Stimulated activated CD4-positive, alpha-beta T cell treated with anti-CD3 and anti-CD28 coated beads, Interleukin-2, amount 100 ng/mL, for 48 hours (primary cell): ENCODE data around the gene MYO15A.

Source experiments
- DNase-seq, 2 donors: peaks; one replicate each; pipeline ENCODE4 v3.0.0-alpha.2; 2020

The MYO15A gene

DNA sequence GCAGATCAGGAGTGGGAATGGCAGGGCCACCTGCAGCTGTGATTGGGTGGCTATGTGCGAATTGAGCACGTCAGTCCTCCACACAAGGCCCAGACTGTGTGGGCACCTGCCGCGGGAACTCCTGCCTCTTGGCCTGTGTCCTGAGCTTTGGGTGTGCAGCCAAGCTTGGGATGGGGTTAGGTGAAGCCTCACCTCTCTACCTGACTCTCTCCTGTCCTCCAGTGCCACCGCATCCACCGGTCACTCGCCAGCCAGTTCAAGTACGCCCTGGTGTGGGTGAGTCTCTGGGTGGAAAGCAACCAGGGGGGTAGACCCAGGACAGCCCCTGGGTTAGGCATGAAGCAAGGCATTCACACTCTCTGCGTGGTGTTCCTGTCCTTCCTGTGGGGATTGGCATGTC, 2.3 kb upstream of the MYO15A start:
- no peak for DNase-seq

DNA sequence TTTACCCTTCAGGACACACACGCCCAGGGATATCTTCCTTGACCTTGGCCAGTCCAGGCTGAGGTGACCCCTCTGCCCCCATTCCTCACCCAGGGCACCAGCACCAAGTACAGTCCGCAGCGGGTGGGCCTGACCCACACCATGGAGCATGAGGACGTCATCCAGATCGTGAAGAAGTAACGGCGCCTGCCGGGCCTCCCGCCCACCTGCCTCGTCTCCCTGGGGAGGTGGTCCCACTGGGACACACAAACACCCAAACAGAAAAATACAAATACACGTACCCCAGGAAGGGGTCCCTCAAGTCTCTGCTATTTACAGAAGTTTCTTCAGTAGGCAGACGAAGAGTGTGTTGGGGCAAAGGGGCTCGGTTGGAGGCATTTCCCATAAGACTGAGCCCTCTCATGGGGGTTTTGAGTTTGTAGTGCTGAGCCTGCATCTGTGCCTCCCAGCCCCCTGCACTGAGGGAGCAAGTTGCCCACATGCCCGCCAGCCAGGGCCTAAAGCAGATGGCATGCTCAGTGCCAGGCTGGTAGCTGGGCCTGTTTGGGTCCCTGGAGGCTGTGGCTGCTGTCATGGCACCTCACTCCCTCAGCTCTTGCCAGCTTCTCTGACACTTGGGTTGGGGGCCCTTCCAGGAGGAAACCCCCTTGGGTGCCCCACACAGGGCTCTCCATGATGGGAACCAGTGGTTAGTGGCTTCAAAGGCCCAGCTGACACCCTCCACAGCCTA, 1.3 kb upstream of the MYO15A start:
- no peak for DNase-seq

DNA sequence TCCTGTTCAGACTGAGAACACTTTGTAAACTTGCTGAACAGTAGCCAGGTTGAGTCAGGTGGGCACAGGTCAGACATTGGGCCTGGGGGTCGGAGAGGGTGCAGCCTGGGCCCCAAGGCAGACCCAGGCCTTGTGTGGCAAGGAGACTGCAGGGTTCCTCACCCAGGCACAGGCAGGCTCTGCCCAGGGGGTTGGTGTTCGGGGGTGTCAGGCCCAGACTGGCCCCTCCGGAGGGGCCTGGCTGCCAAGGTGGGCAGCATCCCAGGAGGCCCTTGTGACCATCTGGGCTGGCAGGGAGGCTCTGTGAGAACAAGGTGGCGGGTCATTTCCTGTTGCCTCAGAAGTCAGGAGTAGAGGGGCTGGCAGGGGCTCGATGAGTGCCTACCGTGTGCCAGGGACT, 585 bp upstream of the MYO15A start:
- DNase-seq, result no peak

DNA sequence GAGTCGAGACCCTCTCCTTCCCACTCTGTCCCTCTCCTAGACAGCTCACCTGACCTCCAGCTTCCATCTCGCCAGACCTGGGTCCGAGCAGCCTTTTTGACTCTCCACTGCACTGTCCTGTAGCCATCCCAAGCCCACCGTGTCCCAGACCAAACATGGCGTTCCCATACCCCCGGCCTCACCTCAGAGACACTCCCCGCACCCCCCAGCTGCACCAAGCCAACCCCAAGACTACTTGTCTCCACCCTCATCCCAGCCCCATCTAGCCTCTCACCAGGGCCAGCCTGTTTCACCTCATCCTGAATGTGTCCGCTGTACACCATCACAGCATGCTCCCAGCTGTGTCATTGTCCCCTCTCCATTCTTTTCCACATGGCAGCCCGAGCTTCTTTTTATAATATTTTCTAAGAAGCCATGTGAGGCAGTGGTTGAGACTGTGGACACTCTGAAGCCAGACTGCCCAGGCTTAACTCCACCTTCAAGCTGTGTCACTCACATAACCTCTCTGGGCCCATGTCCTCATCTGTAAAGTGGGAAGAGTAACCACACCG, 1.5 kb downstream of the MYO15A start:
- no peak for DNase-seq

DNA sequence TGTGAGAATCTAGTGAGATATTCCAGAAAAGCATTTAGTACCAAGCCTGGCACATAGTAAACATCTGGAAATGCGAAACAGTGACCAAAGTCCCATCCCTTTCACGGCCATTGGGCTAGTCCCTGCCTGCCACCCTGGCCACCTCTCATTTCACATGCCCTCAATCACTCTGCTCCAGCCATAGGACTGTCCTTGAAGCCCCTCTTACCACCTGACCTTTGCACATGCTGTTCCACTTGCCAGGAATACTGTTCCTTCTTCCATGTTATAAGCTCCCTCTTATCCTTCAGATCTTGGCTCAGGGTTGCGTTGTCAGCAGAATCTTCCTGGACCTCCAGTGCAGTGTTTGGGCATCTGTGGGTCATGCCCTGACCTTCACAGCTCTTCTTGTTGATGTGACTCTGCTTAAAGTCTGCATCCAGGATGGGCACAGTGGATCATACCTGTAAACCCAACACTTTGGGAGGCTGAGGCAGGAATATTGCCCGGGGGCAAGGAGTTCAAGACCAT, 2.1 kb downstream of the MYO15A start:
- DNase-seq, result no peak

DNA sequence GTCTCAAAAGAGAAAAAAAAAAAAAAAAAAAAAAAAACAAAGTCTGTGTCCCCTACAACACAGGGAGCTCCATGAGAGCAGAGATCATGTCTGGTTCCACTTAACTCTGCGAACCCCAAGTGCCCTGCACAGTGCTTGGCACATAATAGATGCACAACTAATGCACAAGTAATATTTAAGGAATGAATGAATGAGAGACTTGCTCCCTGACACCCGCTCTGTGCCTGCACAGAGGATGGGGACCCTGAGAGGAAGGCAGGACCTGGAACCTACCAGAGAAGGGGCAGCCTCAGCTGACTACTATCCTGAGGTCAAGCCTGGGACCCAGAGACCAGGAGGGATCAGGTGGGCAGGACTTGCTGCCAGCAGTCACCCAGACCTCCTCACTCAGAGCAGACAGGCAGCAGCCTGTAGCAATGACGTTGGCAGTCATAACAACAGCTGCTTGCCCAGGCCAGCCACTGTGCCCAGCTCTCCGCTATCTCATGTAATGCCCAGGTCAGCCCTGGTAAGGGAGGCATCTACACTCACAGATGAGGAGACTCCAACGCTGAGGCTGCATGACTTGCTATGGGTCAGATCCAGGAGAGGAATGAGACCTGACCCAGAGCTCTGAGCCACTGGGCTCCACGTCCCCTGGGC, 2.9 kb downstream of the MYO15A start:
- DNase-seq, result no peak

DNA sequence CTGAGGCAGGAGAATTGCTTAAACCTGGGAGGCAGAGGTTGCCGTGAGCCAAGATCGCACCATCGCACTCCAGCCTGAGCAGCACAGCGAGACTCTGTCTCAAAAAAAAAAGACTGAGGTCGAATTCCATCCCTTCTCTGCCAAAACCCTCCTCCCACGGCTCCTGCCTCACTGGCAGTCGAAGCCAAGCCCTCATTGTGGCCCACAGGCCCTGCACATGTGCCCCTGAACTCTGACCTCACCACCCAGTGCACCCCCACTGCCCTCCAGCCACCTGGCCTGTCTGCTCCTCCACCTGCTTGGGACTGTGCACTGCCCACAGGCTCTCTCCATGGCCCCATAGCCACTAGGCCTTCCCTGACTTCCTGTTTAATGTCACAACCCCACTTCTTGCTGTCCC, 7.0 kb downstream of the MYO15A start:
- no peak for DNase-seq

DNA sequence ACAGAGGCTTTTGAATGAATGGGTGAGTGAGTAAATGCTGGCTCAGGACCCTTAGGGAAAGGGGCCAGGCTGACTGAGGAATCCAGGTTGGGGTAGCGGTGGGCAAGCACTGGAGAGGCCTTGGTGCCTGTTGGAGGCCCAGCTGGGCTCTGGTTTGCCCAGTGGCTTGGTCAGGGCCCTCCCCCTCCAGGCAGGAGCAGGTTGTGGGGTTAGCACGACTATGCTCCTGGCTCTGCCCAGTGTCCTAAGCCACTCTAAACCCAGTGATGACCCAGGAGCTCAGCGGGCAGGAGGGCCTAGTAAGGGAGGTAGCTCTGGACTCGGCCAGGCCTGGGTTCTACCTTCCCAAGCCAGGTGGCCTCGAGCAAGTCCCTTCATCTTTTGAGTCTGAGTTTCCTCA, 7.5 kb downstream of the MYO15A start:
- DNase-seq, result no peak

DNA sequence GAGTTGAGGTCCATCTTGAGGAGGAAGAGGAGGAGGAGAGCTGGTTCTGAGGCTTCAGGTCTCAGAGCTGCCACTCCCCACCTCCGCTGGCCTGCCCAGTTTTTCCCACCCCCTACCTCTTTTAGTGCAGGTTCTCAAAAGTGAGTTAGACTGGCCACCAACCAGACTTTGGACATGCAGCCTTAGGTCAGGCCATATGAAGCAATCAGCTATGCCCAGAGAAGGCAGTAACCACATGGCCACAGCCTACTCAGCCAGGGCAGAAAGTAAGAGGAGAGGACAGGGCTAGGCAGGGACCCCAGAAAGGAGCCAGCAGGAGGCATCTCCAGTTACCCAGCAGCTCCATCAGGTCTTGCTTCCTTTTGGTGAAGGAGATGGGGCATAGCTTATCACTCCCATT, 9.0 kb downstream of the MYO15A start:
- DNase-seq, result no peak

DNA sequence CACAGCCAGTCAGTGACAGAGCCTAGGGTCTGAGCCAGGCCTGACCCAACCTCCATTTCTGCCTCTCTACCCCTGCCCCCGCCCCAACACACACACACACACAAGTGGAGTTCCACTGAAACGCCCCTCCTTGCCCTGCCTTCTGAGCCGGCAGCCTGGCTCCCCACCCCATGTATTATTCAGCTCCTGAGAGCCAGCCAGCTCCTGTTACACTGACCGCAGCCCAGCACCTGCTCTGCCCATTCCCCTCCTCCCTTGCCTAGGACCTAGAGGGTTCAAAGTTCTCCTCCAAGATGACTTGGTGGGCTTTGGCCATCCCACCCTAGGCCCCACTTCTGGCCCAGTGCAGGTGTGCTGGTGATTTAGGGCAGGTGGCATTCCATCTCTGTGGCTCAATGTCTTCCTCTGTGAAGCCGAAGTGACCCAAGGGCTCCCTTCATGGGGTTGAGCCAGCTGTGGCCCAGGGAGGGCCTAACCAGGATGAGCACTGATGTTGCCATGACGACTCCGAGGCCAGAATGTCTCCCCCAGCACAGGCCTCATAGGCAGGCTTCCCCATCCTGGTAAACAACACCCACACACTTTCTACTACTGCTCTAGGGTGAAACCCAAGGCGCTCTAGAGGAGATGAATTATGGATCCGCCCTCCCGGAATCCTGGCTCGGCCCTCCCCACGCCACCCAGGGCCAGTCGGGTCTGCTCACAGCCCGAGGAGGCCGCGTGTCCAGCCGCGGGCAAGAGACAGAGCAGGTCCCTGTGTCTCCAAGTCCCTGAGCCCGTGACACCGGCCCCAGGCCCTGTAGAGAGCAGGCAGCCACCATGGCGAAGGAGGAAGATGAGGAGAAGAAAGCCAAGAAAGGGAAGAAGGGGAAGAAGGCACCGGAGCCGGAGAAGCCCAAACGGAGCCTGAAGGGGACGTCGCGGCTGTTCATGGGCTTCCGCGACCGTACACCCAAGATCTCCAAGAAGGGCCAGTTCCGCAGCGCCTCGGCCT, 9.7 kb downstream of the MYO15A start:
- DNase-seq, result no peak

DNA sequence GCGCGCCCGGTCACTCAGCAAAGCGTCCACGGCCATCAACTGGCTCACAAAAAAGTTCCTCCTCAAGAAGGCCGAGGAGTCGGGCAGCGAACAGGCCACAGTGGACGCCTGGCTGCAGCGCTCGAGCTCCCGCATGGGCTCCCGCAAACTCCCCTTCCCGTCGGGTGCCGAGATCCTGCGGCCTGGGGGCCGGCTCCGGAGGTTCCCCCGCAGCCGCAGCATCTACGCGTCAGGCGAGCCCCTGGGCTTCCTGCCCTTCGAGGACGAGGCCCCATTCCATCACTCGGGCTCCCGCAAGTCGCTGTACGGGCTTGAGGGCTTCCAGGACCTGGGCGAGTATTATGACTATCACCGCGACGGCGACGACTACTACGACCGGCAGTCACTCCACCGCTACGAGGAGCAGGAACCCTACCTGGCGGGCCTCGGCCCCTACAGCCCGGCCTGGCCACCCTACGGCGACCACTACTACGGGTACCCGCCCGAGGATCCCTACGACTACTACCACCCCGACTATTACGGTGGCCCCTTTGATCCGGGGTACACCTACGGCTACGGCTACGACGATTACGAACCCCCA, 10.7 kb downstream of the MYO15A start:
- no peak for DNase-seq

DNA sequence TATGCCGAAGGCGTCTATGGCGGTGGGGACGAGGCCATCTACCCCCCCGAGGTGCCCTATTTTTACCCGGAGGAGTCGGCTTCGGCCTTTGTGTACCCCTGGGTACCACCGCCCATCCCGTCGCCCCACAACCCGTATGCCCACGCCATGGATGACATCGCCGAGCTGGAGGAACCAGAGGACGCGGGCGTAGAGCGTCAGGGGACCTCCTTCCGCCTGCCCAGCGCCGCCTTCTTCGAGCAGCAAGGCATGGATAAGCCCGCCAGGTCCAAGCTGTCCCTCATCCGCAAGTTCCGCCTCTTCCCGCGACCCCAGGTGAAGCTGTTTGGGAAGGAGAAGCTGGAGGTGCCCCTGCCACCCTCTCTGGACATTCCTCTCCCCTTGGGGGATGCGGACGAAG, 11.4 kb downstream of the MYO15A start:
- no peak for DNase-seq

DNA sequence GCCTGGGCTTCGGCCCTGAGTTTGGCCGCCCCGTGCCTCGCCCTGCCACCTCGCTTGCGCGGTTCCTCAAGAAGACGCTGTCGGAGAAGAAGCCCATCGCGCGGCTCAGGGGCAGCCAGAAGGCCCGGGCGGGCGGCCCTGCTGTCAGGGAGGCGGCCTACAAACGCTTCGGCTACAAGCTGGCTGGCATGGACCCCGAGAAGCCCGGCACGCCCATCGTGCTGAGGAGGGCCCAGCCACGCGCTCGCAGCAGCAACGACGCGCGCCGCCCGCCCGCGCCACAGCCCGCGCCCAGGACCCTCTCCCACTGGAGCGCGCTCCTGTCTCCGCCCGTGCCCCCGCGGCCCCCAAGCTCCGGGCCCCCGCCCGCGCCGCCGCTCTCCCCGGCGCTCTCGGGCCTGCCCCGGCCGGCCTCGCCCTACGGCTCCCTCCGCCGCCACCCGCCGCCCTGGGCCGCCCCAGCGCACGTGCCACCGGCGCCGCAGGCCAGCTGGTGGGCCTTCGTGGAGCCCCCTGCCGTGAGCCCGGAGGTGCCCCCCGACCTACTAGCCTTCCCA, 12.0 kb downstream of the MYO15A start:
- no peak for DNase-seq

DNA sequence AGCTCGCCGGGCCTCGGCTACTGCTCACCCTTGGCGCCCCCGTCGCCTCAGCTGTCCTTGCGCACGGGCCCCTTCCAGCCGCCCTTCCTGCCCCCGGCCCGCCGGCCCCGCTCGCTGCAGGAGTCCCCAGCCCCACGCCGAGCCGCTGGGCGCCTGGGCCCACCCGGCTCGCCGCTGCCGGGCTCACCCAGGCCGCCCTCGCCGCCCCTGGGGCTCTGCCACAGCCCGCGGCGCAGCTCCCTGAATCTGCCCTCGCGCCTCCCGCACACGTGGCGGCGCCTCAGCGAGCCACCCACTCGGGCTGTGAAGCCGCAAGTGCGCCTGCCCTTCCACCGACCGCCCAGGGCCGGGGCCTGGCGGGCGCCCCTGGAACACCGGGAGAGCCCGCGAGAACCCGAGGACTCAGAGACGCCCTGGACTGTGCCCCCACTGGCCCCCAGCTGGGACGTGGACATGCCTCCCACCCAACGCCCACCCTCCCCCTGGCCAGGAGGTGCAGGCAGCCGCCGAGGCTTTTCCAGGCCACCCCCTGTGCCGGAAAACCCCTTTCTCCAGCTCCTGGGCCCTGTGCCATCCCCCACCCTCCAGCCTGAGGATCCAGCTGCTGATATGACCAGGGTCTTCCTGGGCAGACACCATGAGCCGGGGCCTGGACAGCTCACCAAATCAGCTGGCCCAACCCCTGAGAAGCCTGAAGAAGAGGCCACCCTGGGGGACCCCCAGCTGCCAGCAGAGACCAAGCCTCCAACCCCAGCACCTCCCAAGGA, 12.8 kb downstream of the MYO15A start:
- DNase-seq, result no peak

DNA sequence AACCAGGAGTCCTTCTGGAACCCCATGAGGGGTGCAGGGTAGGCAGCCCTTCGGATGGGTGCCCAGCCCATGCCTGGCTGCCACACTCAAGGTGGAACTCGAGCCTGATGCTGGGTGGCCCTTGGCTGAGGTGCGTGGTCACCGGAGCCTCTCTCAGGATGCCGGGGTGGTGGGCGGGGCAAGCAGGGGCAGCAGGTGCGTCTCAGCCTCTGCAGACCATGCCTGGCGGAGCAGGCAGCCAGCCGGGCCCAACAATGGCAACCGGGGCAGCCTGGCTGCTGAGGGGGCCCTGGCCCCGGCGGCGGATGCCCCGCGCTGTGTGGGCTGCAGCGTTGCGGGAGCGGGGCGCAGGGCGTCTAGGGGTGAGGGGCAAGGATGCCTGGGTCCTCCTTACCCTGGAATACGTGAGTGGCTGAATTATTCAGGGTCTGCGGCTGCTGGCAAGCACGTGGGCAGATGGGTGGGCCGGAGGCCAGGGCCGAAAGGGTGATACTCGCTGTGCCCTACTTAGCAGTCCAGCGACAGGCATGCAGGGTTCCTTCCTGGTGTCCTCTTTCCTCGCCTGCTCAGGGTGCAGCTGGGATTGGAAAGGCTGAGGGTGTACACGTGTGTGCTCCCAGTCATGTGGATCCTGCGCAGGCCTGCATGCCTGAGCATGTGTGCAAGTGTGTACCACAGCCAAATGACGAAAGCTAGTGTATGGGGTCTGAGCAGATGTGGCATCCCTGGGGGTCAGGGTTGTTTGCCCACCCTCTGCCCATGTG, 14.6 kb downstream of the MYO15A start:
- no peak for DNase-seq

DNA sequence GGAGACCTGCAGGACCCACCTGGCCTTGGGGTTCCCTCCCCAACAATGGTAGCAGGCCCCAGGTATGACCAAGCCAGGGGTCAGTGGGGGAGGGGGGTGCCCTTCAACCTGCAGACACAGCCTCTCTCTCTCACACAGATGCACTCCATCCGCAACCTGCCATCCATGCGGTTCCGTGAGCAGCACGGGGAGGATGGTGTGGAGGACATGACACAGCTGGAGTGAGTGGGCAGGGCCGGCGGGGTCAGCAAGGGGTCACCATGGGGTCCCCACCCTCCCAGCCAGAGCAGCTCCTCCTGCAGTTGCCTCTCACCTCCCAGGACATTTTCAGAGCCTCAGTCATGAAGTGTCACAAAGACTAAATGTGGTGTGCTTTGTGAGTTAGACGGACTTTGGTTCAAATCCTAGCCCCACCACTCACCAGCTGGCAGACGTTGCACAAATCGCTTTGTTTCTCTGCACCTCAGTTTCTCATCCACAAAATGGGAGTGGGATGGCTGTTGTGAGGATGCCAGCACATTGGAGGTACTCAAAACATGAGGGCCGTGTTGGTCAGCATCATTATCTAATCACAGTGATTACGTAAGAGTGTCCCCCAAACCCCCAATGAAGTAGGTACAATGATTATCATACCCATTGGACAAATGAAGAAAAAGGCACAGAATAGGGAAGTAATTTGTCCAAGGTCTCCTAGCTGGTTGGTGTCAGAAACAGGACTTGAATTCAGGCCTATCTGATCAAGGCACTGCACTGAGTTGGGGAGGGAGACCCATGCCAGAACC, 16.0 kb downstream of the MYO15A start:
- no peak for DNase-seq

DNA sequence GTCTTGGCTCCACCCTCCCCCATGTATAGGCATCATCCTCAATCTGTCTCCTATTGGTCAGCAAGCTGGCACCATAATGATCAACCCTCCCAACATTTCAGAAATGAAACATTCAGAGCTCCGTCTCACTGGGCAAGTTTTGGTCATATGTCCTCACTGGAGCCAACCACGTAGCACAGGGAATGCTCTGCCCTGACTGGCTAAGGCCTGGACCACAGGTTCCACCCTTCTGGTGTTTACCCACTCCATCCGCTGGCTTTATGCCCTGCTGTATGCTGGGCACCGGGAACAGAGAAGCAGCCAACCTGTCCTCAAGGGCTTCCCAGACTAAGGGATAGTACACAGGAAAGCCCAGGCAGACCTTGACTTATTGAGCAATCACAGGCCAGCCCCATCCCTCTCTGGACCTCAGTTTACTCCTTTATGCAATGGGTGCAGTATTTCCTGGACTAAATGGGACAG, 20.5 kb downstream of the MYO15A start:
- DNase-seq, result no peak

DNA sequence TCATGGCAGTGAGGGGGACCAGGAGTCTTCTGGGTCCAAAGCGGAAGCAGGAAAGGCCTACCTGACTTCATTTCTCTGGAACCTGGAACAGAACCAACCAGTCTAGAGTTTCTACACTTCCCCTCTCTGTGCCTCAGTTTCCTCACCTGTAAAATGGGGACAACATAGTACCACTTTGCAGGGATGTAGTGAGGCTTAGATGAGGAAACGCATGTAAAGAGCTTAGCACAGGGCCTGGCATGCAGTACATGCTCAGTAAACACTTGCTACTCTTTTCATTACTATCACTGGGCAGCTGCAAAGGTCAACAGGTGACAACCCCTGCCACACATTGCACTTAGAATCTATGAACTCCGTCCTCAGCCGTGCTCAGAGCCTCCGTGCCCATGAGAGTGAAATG, 24.2 kb downstream of the MYO15A start:
- no peak for DNase-seq

DNA sequence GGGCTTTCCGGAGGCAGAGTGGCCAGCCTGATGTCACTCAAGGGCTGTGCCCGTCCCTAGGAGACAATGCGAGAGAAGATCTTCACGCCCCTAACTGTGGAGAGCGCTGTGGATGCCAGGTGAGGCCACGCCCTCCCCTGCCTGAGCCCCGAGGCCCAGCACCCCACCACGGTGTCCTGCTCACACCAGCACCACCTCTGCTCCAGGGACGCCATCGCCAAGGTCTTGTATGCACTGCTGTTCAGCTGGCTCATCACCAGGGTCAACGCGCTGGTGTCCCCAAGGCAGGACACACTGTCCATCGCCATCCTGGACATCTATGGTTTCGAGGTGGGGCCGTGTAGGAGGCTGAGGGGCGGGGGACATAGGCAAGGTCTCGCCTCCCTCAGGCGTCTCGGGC, 27.8 kb downstream of the MYO15A start:
- no peak for DNase-seq
